Raji (cell line): ENCODE measurements around the gene JAZF1.

ENCODE experiments used
- POLR2A ChIP-seq: IDR thresholded peaks from 2 replicates; pipeline ENCODE4 v1.6.1; 2011; ENCODE audit warnings: low read depth, low read length, control low read depth; ENCODE audit not compliant: insufficient read depth

The JAZF1 gene

GRCh38 chr7:27992755-27993493 is 187.7 kb downstream of the JAZF1 start:
- TF ChIP-seq POLR2A: no peak

GRCh38 chr7:27992097-27992496 is 188.5 kb downstream of the JAZF1 start:
- no peak for TF ChIP-seq POLR2A

DNA sequence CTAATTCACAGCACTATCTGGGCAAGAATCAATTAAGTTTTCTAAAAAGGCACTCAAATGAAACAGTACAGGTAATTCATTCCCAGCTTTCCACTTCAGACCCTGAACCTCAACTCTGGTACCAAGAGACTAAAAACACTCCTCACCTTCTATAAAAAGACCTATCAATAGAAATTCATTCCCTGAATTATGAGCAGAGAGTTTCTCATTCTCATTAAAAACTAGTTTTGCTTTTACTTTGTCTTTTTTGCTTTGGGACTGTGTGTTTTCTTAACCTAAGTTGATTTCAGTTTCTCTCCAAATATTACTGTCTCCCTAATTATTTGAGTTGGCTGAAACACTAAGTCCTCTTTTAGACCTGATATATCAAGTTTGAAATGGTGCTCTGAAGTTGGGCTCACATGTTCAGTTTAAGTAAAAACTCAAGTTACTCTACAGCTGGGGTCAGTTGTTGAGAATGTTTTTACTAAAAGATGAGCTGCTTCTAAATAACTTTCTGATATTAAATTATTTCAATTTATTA is 189.5 kb downstream of the JAZF1 start:
- no peak for TF ChIP-seq POLR2A

DNA sequence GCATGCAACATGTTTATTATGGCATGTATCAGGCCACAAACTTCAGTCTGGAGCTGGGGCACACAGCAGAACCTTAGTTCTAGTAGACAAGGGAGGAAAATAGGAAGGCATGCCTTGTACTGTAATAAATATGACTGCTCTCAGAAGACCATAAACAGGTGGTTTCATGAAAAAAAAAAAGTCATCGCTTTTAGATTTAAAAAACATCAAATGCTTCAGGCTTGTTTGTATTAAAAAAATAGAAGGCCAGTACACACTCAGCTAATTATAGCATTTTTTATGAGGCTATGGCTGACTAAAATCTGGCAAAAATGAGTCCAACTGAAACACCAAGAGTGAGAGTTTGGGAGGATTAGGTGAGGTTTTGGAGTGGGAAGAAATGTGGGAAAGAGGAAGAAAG is 204.1 kb downstream of the JAZF1 start:
- TF ChIP-seq POLR2A: no peak

DNA sequence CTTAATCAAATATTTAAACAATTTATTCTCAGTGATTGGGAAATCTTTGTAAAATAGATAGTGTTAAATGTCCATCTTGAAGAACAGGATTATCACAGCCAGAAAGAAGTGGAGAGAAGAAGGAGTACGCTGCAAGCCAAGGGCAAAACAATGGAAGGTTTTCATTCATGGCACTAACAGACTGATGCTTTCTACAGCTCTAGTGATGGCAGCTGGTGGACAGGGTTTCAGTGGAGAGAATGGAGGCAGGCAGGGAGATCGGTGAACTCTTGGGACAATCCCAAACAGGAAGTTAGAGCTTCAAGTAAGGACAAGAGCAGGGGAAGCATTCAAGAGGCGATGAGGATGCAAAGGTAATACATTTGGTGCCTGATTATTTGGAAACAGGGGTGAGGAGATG is 207.0 kb downstream of the JAZF1 start:
- TF ChIP-seq POLR2A: no peak

- no peak for TF ChIP-seq POLR2A
Measured at GRCh38 chr7:27972276-27972675, 208.3 kb downstream of the JAZF1 start.

GRCh38 chr7:27971171-27971812 is 209.3 kb downstream of the JAZF1 start:
- no peak for TF ChIP-seq POLR2A

DNA sequence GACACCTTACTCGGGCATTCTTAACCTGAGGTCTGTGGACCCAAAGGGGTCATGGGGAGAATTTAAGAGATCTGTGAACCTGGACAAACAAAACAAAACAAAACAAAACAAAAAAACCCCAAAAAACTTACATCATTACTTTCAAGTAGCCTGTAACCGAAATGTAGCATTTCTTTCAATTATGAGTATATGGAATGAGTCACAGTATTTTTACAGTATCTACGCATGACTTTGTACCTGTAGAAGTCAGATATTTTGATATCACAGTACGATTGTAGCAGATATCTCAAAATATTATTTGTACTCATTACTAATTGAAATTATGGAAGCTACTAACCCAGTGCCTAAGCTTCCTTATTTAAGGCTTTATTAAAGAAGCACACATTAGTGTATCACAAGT is 210.2 kb downstream of the JAZF1 start:
- no peak for TF ChIP-seq POLR2A

DNA sequence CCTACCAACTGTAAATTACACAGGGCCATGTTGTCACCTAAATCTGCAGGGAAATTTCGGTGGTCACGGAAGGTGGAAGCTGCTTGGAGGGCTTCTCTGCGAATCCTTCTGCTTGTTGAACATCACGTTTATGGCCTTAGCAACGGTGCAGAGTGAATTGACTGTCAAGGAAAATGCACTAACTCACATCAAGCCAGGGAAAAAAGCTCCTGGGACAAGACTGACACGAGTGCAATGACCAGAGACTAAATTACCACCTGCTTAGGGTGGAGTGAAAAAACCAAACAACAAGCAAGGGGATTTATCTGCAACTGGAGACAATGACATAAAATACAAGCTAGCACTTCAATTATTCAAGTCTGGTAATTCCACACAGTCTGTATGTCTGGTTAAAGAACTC is 211.2 kb downstream of the JAZF1 start:
- TF ChIP-seq POLR2A: no peak

DNA sequence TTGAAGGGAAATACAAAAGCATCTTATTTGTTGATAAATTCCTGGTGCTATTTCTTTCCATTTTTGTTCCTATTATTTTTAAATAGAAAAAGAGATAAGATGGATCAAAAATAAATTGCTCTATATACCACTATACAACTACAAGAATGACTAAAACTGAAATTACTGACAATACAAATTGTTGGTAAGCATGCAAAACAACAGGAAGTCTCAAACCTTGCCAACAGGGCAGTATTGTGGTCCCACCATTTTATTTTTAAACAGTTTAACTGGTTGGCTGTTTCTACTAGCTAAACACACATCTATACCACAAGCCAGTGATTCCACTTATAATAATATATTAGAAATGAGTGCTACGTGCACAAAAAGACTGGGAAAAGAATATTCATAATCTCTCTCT is 213.0 kb downstream of the JAZF1 start:
- no peak for TF ChIP-seq POLR2A

DNA sequence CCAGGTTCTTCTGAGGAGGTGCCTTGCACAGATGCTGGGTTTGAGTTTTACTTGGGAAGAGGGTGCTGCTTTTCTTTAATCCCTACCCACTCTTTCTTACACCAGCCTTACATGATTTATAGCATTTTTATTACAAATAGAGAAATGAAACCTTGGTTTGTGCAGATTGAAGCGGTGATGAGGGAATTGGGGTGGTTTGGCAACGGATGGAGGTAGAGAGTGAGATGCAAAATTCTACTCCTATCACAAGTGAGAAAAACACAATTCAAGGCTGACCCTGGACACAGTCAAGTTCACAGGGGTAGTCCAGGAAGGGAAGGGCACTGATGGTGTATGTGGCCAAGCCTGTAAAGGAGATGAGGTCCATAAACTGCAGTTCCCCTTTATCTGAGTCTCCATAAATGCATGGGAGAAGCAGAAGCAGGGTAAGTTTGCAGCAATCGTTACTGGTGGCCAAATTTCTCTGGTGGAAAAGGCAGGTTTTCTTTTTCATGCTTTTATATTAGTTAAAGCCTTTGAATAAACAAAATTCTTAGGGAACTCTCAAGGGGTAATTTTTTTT is 214.3 kb downstream of the JAZF1 start:
- no peak for TF ChIP-seq POLR2A

DNA sequence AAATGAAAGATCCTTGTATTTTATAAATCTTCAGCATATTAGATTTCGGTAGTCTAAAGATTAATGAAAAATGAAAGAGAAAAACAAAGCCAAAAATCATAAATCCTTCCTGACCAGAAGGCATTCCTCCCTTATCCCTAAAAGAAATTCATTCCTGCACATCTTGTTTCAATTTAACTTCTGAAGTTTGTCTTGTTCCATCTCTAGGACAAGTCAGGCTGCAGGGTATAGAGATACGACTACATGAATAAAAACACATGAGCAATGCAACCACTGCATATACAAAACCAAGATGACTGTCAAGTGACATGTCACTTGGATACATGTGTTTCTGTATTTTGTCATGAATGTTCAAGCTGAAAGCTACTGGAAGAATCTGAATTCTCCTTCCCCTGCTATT is 214.9 kb downstream of the JAZF1 start:
- TF ChIP-seq POLR2A: no peak

- TF ChIP-seq POLR2A: no peak
Measured at GRCh38 chr7:27964820-27965219, 215.8 kb downstream of the JAZF1 start.

GRCh38 chr7:27963056-27963455 is 217.5 kb downstream of the JAZF1 start:
- TF ChIP-seq POLR2A: no peak

- TF ChIP-seq POLR2A: no peak
Measured at GRCh38 chr7:27962273-27962672, 218.3 kb downstream of the JAZF1 start.

- TF ChIP-seq POLR2A: no peak
Measured at GRCh38 chr7:27961255-27961654, 219.3 kb downstream of the JAZF1 start.
